KOPT-K1 (cell line): ENCODE measurements around the gene TBX1.
"Not testable (repeated sequence)": the region's sequence is repeated elsewhere in the genome, so short reads cannot be mapped to it uniquely, and the experiment has no call there.

Experiments used
- H3K27ac ChIP-seq: fragments of 200-600 bp; sonication (generic); 2 replicates; pipeline ENCODE4 v1.5.1; 2016; ENCODE audit warnings: antibody characterized with exemption, mild to moderate bottlenecking, low read depth, low read length; ENCODE audit not compliant: poor library complexity, severe bottlenecking
- H3K36me3 ChIP-seq: fragments of 200-600 bp; sonication (generic); 2 replicates; pipeline ENCODE4 v1.5.1; 2017; ENCODE audit warnings: antibody characterized with exemption, mild to moderate bottlenecking, low read length, moderate library complexity; ENCODE audit not compliant: insufficient read depth
- H3K9me3 ChIP-seq: fragments of 200-600 bp; sonication (generic); 2 replicates; pipeline ENCODE4 v1.5.1; 2017; ENCODE audit warnings: antibody characterized with exemption, low read length, mild to moderate bottlenecking; ENCODE audit not compliant: insufficient read depth, poor library complexity, severe bottlenecking

Gene TBX1

DNA sequence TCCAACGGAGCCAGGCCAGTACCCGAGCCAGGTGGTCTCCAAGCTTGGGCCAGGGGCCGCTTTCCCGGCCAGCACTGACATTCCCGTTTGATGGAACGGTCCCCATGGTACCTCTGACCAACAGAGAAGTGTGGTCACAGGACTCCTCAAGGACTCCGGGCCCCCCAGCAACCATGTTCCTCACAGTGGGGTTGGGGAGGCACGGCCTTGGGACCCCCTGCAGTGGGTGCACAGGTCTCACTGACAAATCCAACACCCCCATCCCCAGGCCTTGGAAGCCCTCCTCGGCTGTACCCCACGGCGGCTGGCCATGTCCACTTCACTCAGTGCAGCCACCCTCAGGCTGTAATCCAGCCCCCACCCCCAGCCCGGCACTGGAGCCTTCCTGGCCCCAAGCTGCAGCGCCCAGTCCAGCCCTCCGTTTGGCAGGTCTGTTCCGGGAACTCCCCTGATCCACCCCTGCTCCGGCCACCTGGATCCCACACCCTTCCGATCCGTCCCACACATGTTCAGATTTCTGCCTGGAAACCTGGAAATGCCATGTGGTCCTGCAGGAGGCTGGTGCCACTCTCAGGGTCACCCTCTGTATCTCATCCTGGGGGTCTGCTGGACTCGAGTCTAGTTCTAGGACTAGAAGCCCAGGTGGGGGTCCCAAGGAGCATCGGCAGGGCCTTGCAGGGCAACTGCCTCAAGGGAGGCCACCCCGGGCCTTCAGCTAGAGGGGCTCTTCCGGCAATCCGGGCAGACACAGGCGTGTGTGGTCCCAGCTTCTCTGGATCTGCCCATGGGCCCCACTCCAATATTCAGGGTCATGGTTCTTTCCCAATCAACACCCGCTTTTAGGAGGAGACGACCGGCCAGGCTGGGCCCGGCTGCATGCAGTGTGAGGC is 26.6 kb downstream of the TBX1 start:
- Histone ChIP-seq H3K27ac (no peak overlapping the region), H3K9me3 (peaks cover 26% of the 10 kb centered on the region), H3K36me3 (peaks cover 53% of the 10 kb centered on the region)

GRCh38 chr22:19787849-19788141 is 27.2 kb downstream of the TBX1 start:
- Histone ChIP-seq H3K27ac (no peak overlapping the region), H3K9me3 (peaks cover 32% of the 10 kb centered on the region), H3K36me3 (peaks cover 59% of the 10 kb centered on the region)

DNA sequence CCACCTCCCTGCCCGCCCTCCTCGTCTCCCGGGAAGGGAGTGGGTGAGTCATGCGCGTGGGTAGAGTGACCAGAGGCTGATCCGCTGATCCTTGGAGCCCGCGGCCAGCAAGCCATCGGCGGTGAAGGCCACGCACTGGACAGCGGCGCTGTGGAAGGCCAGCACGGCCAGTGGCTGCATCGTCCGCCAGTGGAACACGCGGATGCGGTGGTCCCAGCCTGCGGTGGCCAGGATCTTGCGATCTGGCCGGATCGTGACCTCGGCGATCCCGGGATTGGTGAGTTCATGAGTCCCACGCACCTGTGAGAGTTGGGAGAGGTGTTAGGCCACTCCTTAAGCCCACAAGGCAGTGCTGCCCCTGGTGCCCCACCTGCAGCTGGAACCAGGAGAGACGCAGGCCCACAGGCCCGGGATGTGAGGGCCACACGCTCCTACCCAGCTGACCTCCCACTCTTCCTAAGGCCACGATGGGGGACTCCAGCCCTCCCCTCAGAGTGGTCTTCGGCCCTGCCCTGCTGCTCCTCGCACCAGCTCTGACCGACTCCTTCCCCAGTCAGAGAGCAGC is 28.2 kb downstream of the TBX1 start:
- H3K9me3 ChIP-seq = peaks cover 38% of the 10 kb centered on the region
- no peak overlapping the region for H3K27ac ChIP-seq
- H3K36me3 ChIP-seq = peaks cover 60% of the 10 kb centered on the region

DNA sequence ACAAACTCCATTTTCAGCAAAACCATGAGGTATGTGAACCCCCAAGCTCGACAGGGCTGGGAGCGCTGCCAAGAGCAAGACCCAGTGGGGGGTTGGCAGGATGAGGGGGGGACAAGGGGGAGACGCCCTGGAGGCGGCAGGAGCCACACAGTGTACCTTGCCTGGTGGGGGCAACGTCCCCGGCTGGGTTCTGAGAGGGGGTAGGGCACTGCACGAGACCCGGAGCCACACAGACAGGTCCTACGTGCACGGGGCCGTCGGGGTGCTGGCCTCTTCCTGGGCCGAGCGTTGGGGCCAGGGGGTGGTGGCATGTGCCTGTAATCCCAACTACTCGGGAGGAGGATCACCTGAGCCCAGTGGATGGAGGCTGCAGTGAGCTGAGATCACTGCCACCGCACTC is 28.8 kb downstream of the TBX1 start:
- Histone ChIP-seq H3K36me3 (peaks cover 67% of the 10 kb centered on the region), H3K27ac (no peak overlapping the region), H3K9me3 (peaks cover 38% of the 10 kb centered on the region)

DNA sequence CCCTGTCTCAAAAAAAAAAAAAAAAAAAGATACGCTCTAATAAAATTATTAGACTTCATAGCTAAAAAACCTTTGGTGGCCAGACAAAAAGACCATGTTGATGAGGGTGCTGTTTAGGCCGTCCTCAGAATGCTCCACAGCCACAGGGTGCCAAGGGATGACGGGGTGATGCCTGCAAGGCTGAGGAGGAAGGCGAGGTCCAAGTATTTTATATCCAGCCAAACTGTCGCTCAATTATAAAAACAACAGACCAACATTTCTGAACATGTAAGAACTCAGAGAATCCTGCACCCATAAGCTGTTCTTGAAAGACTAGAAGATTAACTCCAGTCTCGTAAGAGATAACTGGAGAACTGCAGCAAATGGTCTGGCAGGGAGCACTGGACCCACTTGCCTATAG is 29.2 kb downstream of the TBX1 start:
- Histone ChIP-seq H3K36me3 (peaks cover 69% of the 10 kb centered on the region), H3K27ac (no peak overlapping the region)

GRCh38 chr22:19791243-19791642 is 30.7 kb downstream of the TBX1 start:
- no peak overlapping the region for H3K27ac ChIP-seq
- peaks cover 38% of the 10 kb centered on the region for H3K9me3 ChIP-seq
- peaks cover 69% of the 10 kb centered on the region for H3K36me3 ChIP-seq

More for the DNA sequence above, 29.2 kb downstream of the TBX1 start:
- peaks cover 38% of the 10 kb centered on the region for H3K9me3 ChIP-seq

GRCh38 chr22:19791894-19792293 is 31.3 kb downstream of the TBX1 start:
- Histone ChIP-seq H3K36me3 (peaks cover 69% of the 10 kb centered on the region), H3K9me3 (peaks cover 38% of the 10 kb centered on the region)

GRCh38 chr22:19792383-19792896 is 31.9 kb downstream of the TBX1 start:
- H3K27ac ChIP-seq = not testable (repeated sequence)
- Histone ChIP-seq H3K36me3 (peaks cover 65% of the 10 kb centered on the region), H3K9me3 (peaks cover 38% of the 10 kb centered on the region)

More at GRCh38 chr22:19791894-19792293, 31.3 kb downstream of the TBX1 start:
- H3K27ac ChIP-seq = no peak overlapping the region

- Histone ChIP-seq H3K9me3 (peaks cover 38% of the 10 kb centered on the region), H3K36me3 (peaks cover 61% of the 10 kb centered on the region), H3K27ac (no peak overlapping the region)
Measured at GRCh38 chr22:19793161-19793560, 32.6 kb downstream of the TBX1 start.

DNA sequence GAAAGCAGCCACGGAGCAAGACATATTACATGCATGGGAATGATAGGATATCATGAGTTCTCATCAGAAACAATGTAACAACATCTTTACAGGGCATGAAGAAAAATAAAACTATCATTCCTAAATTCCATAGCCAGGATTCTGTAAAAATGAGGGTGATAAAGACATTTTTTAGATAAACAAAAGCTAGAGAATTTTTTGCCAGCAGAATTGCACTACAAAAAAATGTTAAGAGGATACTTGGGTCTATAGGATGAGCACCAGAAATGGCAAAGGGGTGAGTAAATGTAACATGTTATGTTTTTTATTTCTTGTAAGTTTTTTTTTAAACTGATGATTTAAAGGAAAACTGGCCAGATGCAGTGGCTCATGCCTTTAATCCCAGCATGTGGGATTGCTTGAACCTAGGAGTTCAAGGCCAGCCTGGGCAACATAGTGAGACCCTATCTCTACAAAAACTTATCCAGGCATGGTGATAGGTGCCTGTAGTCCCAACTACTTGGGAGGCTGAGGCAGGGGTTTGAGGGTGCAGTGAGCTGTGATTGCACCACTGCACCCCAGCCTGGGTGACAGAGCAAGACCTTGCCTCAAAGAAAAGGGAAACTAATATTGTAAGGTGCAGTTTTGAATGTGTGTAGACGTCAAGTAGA is 33.2 kb downstream of the TBX1 start:
- H3K36me3 ChIP-seq = peaks cover 61% of the 10 kb centered on the region
- no peak overlapping the region for H3K27ac ChIP-seq
- H3K9me3 ChIP-seq = peaks cover 38% of the 10 kb centered on the region

- Histone ChIP-seq H3K9me3 (peaks cover 27% of the 10 kb centered on the region), H3K27ac (no peak overlapping the region), H3K36me3 (peaks cover 54% of the 10 kb centered on the region)
Measured at GRCh38 chr22:19795617-19796008, 35.0 kb downstream of the TBX1 start.

DNA sequence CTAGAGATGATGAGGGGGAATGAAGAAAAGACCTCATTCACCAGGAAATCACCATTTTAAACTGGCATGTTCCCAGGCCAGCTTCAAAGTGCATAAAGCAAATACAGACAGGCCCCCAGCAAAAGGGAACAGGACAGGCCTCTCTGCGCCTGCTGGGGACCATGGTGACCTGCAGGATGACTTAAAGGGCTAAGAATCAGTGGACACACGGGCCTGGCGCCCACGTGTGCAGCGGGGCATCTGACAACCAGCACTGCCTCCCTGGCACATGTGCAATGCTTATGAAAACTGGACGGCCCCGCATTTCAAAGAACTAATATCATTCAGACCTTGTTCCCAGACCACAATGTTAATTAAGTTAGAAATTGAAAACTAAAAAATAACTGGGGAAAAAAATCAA is 35.6 kb downstream of the TBX1 start:
- Histone ChIP-seq H3K9me3 (peaks cover 22% of the 10 kb centered on the region), H3K27ac (no peak overlapping the region), H3K36me3 (peaks cover 54% of the 10 kb centered on the region)

DNA sequence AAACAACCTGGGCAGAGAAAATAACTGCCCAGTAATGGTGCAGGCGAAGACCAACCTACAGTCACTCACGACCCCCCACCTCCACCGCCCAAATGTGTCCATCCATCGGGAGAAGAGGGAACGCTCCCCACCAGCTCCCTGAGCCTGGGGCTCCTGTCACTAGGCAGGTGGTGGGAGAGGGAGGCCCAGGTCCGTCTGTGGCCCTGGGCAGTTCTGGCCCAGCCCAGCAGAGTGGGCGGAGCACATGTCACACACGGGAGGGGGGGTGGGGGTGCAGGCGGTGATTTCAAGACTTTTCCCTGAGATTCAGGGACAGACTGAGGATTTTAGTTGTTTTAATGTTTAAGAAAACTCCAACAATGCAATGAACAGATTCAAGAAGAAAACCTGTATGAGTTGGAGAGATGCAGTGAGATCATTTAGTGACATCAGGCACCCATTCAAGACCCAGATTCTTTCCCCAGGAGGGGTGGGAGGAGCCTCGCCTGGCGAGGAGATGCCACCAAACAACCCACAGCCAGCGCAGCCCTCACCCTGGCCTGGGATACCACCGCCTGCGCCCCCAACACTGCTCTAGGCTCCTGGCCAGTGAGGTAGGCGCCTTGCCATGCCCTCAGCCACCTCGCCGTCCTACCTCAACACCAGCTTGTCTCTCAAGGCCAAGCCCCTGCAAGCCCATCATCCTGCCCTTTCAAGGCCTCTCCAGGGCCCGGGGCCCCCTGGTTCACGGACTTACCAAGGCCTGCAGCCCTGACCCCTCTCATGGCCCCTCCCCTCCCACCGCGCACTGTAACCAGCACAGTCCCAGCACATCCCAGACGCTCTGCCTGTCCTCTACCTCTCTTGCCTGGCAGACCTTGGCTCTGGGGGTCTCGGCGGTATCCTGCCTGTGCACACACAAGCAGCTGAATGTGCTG is 36.8 kb downstream of the TBX1 start:
- H3K27ac ChIP-seq = no peak overlapping the region

GRCh38 chr22:19798003-19798665 is 37.6 kb downstream of the TBX1 start:
- peaks cover 55% of the 10 kb centered on the region; the same call in 1 of the 2 replicates for H3K36me3 ChIP-seq
- H3K27ac ChIP-seq = no peak overlapping the region
- H3K9me3 ChIP-seq = peaks cover 2% of the 10 kb centered on the region

More for the DNA sequence above, 36.8 kb downstream of the TBX1 start:
- H3K9me3 ChIP-seq = peaks cover 10% of the 10 kb centered on the region
- peaks cover 52% of the 10 kb centered on the region; the same call in 1 of the 2 replicates for H3K36me3 ChIP-seq
